GM12873 (cell line): ENCODE measurements around the gene ITGB5.

Experiments used
- TF ChIP-seq, protein P1 (sequence below): IDR thresholded peaks from 2 replicates; pipeline ENCODE4 v1.5.1; 2012; ENCODE audit warnings: low read depth, mild to moderate bottlenecking, moderate library complexity, low read length, control low read depth; ENCODE audit not compliant: insufficient read depth; ENCODE audit errors: missing control alignments

ITGB5 gene

DNA sequence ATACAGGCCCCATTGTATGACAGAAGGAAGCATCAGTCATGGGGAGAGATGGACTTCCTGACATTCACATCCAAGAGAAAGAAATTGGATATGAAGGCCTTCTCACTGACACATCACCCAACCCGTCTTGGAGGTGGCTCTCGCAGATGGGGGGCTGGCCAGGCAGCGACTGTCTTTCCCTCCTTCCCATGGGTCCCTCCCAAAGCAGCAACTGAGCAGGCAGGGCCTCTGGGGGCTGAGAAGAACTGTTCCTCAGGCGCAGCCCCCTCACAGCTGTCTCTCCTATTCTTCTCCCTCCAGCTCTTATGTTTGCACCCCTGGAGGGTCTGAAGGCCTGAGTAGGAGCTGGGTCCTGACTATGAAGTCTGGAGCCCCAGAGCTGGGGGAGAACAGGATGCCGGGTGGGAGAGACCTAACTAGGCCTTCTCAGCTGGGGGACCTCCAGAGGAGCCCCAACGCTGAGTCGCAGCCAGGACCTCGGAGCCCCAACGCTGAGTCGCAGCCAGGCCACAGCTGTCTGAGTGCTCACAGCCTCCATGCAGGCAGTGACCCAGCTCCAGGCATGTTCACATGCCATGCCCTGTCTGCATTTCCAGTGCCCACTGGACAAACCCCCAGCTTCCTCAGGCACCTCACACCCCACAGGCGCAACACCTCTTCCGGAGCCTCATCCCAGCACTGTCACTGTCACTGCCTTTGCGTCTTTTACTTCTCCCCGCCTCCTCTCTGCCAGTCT is 127.3 kb downstream of the ITGB5 start:
- TF ChIP-seq, protein P1, sequence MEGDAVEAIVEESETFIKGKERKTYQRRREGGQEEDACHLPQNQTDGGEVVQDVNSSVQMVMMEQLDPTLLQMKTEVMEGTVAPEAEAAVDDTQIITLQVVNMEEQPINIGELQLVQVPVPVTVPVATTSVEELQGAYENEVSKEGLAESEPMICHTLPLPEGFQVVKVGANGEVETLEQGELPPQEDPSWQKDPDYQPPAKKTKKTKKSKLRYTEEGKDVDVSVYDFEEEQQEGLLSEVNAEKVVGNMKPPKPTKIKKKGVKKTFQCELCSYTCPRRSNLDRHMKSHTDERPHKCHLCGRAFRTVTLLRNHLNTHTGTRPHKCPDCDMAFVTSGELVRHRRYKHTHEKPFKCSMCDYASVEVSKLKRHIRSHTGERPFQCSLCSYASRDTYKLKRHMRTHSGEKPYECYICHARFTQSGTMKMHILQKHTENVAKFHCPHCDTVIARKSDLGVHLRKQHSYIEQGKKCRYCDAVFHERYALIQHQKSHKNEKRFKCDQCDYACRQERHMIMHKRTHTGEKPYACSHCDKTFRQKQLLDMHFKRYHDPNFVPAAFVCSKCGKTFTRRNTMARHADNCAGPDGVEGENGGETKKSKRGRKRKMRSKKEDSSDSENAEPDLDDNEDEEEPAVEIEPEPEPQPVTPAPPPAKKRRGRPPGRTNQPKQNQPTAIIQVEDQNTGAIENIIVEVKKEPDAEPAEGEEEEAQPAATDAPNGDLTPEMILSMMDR = no peak

DNA sequence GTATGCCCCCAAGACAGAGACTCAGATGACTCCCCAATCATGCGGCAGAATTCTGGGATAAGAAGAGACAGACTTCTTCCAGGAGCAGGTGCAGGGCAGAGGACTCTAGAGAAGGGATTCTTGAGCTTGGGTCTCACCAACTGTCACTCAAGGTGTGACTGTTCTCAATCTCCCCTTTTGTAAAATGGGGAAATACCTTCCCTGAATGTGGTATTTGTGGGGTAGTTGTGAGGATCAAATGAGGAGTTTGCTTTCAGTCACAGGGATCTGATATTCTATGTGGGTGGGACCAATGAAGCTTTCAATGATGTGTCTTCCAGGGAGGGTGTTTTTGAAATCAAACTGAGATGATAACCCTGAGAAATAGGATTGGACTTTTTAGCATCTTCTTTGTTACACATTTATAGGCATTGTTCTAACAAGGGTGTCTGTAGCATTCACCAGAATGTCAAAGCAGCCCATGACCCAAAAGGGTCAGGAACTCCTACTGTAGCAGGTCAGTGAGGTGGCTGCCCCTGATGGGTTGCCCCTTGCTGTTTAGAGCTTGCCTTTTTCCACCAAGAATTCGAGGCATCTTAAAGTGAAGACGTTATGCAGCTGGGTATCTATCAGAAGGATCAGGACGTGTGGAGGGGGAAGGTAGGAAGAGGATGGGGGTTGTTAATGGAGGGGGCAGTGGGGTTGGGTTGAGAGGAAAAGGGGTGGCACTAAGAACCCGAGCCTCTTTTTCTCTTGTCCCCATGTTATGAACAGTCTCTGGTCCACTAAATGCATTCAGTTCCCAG is 128.1 kb downstream of the ITGB5 start:
- TF ChIP-seq, protein P1 = no peak

DNA sequence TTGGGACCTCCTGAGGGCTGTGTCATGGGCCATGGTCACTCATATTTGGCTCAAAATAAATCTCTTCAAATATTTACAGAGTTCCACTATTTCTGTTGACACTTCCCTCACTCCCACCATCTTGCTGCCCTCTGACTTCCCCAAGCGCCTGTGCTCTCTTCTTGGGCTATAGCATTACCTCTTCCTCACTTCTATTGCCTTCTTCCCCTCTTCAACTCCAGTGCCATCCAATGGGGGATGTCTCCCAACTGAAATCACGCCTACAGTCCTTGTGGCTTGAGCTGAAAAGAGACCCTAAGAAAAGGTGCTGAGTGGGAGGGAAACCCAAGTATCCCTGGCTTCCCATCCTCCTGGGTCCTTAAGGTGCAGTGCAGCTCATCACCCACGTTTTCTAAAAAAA is 135.1 kb downstream of the ITGB5 start:
- TF ChIP-seq, protein P1 = no peak

DNA sequence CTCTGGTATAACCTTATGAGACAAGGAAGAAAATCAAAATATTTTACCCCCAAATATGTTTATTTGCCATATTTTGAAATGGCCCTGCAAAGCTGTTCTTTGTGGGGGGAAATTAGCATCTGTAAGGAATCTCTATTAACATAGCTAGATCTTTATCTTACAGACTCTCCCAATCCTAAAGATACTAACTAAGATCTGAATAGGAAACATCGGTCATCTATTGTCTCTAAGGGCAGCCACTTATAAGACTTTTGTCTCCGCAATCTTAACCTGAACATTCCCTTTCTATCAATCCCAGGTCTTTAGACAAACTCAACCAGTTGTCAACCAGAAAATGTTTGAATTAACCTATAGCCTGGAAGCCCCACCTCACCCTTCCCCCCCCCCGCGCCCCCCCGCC is 135.7 kb downstream of the ITGB5 start:
- TF ChIP-seq, protein P1 = no peak

DNA sequence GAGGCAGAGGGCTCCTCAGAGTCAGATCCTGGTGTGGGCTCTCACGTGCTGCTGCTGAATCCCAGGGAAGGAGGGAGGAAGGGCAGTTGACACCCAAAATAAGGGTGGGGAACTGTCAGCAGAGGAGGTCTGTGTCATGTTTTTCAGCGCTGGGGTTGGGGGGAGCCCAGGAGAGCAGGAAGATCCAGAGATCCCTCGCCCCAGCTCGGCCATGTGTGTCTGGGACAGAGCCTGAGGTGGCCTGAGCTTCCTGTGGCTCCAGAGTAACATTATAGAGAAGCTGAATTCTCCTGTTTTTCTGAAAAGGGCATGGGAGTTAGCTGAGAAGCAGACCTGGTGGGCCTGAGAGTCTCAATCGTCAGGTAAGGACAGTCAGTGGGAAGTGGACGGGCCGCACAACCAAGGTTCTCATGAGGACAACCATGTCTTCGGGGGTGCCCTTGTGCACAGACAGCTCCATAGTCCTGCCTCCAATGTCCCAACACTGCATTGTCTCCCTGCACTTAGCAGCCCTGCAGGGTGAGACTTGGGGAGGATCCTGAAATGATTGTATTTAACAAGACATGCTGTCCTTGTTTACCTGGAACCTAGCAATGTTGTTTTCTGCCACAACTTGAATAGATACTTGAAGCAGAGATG is 138.5 kb downstream of the ITGB5 start:
- TF ChIP-seq, protein P1 = no peak

DNA sequence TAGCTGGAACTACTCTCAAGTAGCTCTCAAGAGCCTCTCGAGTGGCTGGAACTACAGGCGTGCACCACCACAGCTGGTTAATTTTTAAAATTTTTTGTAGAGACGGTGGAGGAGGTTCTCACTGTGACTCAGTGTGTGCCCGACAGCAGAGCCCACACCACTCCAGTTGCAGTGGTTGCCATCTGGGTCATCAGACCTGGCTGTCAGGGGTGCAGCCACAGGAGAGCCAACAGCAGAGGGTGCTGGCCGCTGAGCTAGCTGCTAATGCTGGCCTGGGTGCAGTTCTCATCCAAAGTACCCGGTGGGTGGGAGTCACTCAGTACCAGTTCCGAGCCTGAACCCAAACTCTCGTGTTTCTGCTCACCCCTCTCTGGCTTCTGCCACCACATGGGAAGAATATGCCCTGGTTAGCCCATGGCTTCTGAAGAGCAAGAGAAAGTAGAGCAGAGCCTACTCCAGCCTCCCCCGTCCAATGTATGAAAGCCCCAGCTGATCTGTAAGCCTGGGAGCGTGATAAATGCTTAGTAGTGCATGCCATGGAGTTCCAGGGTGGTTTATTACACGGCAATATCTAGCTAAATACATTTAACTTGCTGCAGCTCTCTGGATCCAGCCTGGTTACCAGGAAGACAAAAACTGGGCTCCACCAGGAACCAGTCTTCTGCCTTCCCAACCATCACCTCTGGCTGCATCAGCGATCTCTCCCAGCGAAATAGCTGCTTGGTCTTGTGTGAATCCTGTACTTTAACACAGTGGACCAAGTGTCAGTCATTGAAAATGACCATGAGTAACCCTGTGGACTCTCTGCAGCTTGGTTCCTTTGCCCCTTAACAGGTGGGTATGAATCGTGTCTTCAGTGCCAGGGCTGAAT is 139.8 kb downstream of the ITGB5 start:
- TF ChIP-seq, protein P1 = no peak
